Measurements from ENCODE around the gene STAB2.

GRCh38 chr12:103785243-103786031, 198.4 kb downstream of the STAB2 start:
- TF ChIP-seq CTCF (IDR thresholded peaks at IDR 0.05) (no peak), POLR2A (IDR thresholded peaks at IDR 0.05) (no peak)

All from lower leg skin (tissue), 3 donors.